ENCODE measurements around the gene SPTLC3.

Gene SPTLC3

DNA sequence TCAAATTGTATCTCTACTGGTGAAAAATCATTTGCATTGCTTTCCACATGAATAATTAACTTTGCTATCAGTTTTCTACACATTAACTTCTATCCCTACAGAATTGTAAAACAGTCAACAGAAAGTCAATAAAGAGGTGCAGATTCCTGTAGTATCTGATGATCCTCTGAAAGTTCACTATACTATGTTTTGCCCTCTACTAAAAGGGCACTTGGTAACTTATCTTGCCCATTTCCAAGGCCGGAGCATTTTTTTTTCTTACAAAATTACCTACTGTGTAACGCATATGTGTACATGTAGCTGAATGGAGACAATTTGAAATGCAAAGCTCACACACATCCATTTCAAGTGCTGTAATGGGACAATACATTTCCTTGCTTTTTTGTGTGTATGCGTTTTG, 9.6 kb upstream of the SPTLC3 start:
- DNase-seq (ENCODE audit: low read depth) = no peak
- TF ChIP-seq CTCF (conservative IDR thresholded peaks at IDR 0.05; ENCODE audit: control insufficient read depth, insufficient read depth, low read depth, low read length) = no peak
- no peak overlapping the region for H3K4me3 ChIP-seq (ENCODE audit: control insufficient read depth, low read depth, low read length)

- no peak for TF ChIP-seq CTCF (conservative IDR thresholded peaks at IDR 0.05; ENCODE audit: control insufficient read depth, insufficient read depth, low read depth, low read length)
- H3K4me3 ChIP-seq (ENCODE audit: control insufficient read depth, low read depth, low read length) = no peak overlapping the region
- no peak for DNase-seq (ENCODE audit: low read depth)
Measured at GRCh38 chr20:13002251-13002650, 6.5 kb upstream of the SPTLC3 start.

DNA sequence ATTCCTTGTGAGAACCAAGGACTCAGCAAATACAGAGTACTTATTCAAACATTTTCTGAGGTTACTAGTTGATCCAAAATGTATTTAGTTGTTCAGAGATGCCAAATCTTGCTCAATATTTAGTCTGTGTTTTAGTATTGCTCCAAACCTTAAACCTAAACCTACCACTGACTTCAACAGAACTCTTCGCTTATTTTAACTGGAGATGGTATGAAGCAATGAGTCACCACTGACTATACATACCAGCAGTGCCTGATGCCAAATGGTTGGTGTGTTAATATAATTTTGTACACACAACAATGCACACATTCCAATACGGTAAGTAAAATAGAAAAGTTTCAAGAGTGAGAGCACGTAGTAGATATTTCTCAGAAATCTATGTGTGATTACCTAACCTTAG, 1.9 kb upstream of the SPTLC3 start:
- peak; percentile 81 for DNase-seq (ENCODE audit: low read depth)
- no peak overlapping the region for H3K4me3 ChIP-seq (ENCODE audit: control insufficient read depth, low read depth, low read length)
- TF ChIP-seq CTCF (conservative IDR thresholded peaks at IDR 0.05; ENCODE audit: control insufficient read depth, insufficient read depth, low read depth, low read length) = no peak

GRCh38 chr20:13007596-13007995, 1.2 kb upstream of the SPTLC3 start:
- DNase-seq (ENCODE audit: low read depth) = no peak
- no peak overlapping the region for H3K4me3 ChIP-seq (ENCODE audit: control insufficient read depth, low read depth, low read length)
- no peak for TF ChIP-seq CTCF (conservative IDR thresholded peaks at IDR 0.05; ENCODE audit: control insufficient read depth, insufficient read depth, low read depth, low read length)

- H3K4me3 ChIP-seq (ENCODE audit: control insufficient read depth, low read depth, low read length) = peak overlapping the region; percentile 51
- DNase-seq (ENCODE audit: low read depth) = peak; percentile 97
- no peak for TF ChIP-seq CTCF (conservative IDR thresholded peaks at IDR 0.05; ENCODE audit: control insufficient read depth, insufficient read depth, low read depth, low read length)
Measured at GRCh38 chr20:13009682-13010406, 1.1 kb downstream of the SPTLC3 start.

GRCh38 chr20:13012886-13013285, 4.1 kb downstream of the SPTLC3 start:
- H3K4me3 ChIP-seq (ENCODE audit: control insufficient read depth, low read depth, low read length) = no peak overlapping the region
- TF ChIP-seq CTCF (conservative IDR thresholded peaks at IDR 0.05; ENCODE audit: control insufficient read depth, insufficient read depth, low read depth, low read length) = no peak
- no peak for DNase-seq (ENCODE audit: low read depth)

DNA sequence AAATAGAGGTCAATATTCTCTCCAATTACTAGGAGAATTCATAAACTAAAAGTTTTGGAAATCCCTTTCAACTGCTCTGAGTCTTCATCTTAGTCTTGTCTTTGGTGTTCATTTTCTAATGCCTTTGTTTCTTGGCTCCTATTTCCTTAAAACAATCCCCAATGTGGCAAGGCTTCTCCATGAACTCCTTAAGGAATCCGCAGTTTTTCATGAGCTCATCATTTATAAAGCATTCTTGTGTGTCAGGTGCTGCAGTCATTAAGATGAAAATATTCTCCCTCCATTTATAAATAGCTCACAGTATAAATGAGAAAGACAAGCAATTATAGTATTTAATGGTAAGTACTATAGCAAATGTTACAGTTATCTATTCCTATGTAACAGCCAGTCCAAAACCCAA, 4.6 kb downstream of the SPTLC3 start:
- DNase-seq (ENCODE audit: low read depth) = no peak
- TF ChIP-seq CTCF (conservative IDR thresholded peaks at IDR 0.05; ENCODE audit: control insufficient read depth, insufficient read depth, low read depth, low read length) = no peak
- H3K4me3 ChIP-seq (ENCODE audit: control insufficient read depth, low read depth, low read length) = no peak overlapping the region

Measured in fibroblast of mammary gland (primary cell).